SK-N-SH (cell line): ENCODE measurements around the gene OTUB1. TPM values are rescaled to one million over a fixed set of nuclear protein-coding genes. Genes with fewer than 3 reads are reported as not detected.

Source experiments
- CTCF ChIA-PET: fragments of 300-600, 350-600 bp; formaldehyde crosslinking; extraction: SDS; loops from one replicate; lab custom pipeline; 2021; lab: Yijun Ruan, JAX
- POLR2A ChIA-PET: fragments of 350-600 bp; sonication (Branson Sonifier 250); formaldehyde crosslinking; extraction: SDS; loops from one replicate; lab custom pipeline; 2020; ENCODE audit warnings: antibody characterized with exemption, inconsistent platforms; lab: Yijun Ruan, JAX
- DNase-seq: peaks from one replicate; pipeline ENCODE4 v3.0.0; 2012
- H2AFZ ChIP-seq: fragments of 200-600 bp; sonication (generic); 2 replicates; pipeline ENCODE4 v1.8.1; 2016; ENCODE audit warnings: antibody characterized with exemption, mild to moderate bottlenecking, low read depth
- H3F3A ChIP-seq: fragments of 200-600 bp; sonication (generic); replicated peaks from 2 replicates; pipeline ENCODE3; 2016; ENCODE audit warnings: antibody characterized with exemption, mild to moderate bottlenecking; ENCODE audit not compliant: insufficient read depth
- H3K27ac ChIP-seq, 2 experiments: fragments of 200-500 bp in 1 of 2; fragments of 200-600 bp in 1 of 2; sonication (Bioruptor generic) in 1 of 2; sonication (generic), shearing (Covaris generic) in 1 of 2; 2 replicates each; pipeline versions ENCODE4 v1.5.1 to v1.6.1; 2014 to 2016; ENCODE audit warnings: low read depth in 2 of 2, inconsistent platforms in 1 of 2, low read length in 1 of 2, mild to moderate bottlenecking in 1 of 2, mixed read lengths in 1 of 2
- H3K27me3 ChIP-seq: fragments of 200-600 bp; sonication (generic), shearing (Covaris generic); 2 replicates; pipeline ENCODE4 v1.6.1; 2016; ENCODE audit warnings: mixed run types; ENCODE audit not compliant: insufficient read depth
- H3K36me3 ChIP-seq, 2 experiments: fragments of 200-500 bp in 1 of 2; fragments of 200-600 bp in 1 of 2; sonication (Bioruptor generic) in 1 of 2; sonication (generic) in 1 of 2; replicated peaks in 1 of 2; 2 replicates each; pipeline versions ENCODE3 to v1.5.1; 2014 to 2016; ENCODE audit warnings: low read length in 1 of 2, mild to moderate bottlenecking in 1 of 2; ENCODE audit not compliant: insufficient read depth in 2 of 2, control insufficient read depth in 1 of 2
- H3K4me1 ChIP-seq, 2 experiments: fragments of 200-500 bp in 1 of 2; fragments of 200-600 bp in 1 of 2; sonication (Bioruptor generic) in 1 of 2; sonication (generic), shearing (Covaris generic) in 1 of 2; 2 replicates each; pipeline versions ENCODE4 v1.5.1 to v1.6.1; 2014 to 2016; ENCODE audit warnings: low read depth in 1 of 2, low read length in 1 of 2, mixed run types in 1 of 2; ENCODE audit not compliant: insufficient read depth in 2 of 2, control insufficient read depth in 1 of 2
- H3K4me2 ChIP-seq: fragments of 200-600 bp; sonication (generic), shearing (Covaris generic); 2 replicates; pipeline ENCODE4 v1.6.1; 2017; ENCODE audit warnings: mixed run types
- H3K4me3 ChIP-seq, 2 experiments: fragments of 200-500 bp in 1 of 2; fragments of 200-600 bp in 1 of 2; sonication (Bioruptor generic) in 1 of 2; sonication (generic), shearing (Covaris generic) in 1 of 2; 2 replicates each; pipeline versions ENCODE4 v1.5.1 to v1.8.1; 2014 to 2016; ENCODE audit warnings: low read depth in 2 of 2, inconsistent platforms in 1 of 2, low read length in 1 of 2, mild to moderate bottlenecking in 1 of 2, mixed read lengths in 1 of 2, moderate library complexity in 1 of 2
- H3K79me2 ChIP-seq: fragments of 200-600 bp; sonication (generic); 2 replicates; pipeline ENCODE4 v1.8.1; 2017; ENCODE audit warnings: mild to moderate bottlenecking; ENCODE audit not compliant: insufficient read depth
- H3K9ac ChIP-seq: fragments of 200-600 bp; sonication (generic); 2 replicates; pipeline ENCODE4 v1.6.1; 2017; ENCODE audit warnings: mixed run types
- H3K9me2 ChIP-seq: fragments of 200-600 bp; sonication (generic); 2 replicates; pipeline ENCODE4 v1.6.1; 2017; ENCODE audit warnings: mixed run types
- H3K9me3 ChIP-seq: fragments of 200-600 bp; sonication (generic); 2 replicates; pipeline ENCODE4 v1.6.1; 2017; ENCODE audit warnings: mixed run types, mild to moderate bottlenecking, moderate library complexity
- H4K20me1 ChIP-seq: fragments of 200-600 bp; sonication (generic); 2 replicates; pipeline ENCODE4 v1.6.1; 2017; ENCODE audit warnings: mild to moderate bottlenecking, mixed run types; ENCODE audit not compliant: insufficient read depth
- CHD2 ChIP-seq: fragments of 150-350 bp; IDR thresholded peaks from 2 replicates; pipeline ENCODE4 v1.6.1; 2018; ENCODE audit warnings: low read length; ENCODE audit not compliant: partially characterized antibody
- CTCF ChIP-seq: fragments of 200-600 bp; sonication (generic); IDR thresholded peaks from 2 replicates; pipeline ENCODE4 v1.6.1; 2017; ENCODE audit warnings: antibody characterized with exemption, mild to moderate bottlenecking, moderate library complexity
- ELF1 ChIP-seq: IDR thresholded peaks from 2 replicates; pipeline ENCODE4 v1.4.0; 2012
- FOXM1 ChIP-seq: IDR thresholded peaks from 2 replicates; pipeline ENCODE4 v1.4.0; 2012; ENCODE audit warnings: low read depth, mild to moderate bottlenecking
- JUND ChIP-seq: IDR thresholded peaks from 2 replicates; pipeline ENCODE4 v1.4.0; 2012
- MAX ChIP-seq: IDR thresholded peaks from 2 replicates; pipeline ENCODE4 v1.4.0; 2012; ENCODE audit warnings: low read depth
- MXI1 ChIP-seq: IDR thresholded peaks from 2 replicates; pipeline ENCODE4 v1.6.1; 2012; ENCODE audit warnings: mild to moderate bottlenecking, low read depth, low read length, improper control_type of control experiment
- NFIC ChIP-seq: IDR thresholded peaks from 2 replicates; pipeline ENCODE4 v1.4.0; 2012; ENCODE audit warnings: borderline replicate concordance
- PBX3 ChIP-seq: IDR thresholded peaks from 2 replicates; pipeline ENCODE4; 2012
- RAD21 ChIP-seq: IDR thresholded peaks from 2 replicates; pipeline ENCODE4 v1.6.1; 2012; ENCODE audit warnings: mild to moderate bottlenecking, low read length
- RCOR1 ChIP-seq: fragments of 150-350 bp; IDR thresholded peaks from 2 replicates; pipeline ENCODE4 v1.6.1; 2017; ENCODE audit warnings: antibody characterized with exemption, low read length
- RFX5 ChIP-seq: IDR thresholded peaks from 2 replicates; pipeline ENCODE4 v1.6.1; 2012; ENCODE audit warnings: mild to moderate bottlenecking, improper control_type of control experiment, low read length
- RXRA ChIP-seq: IDR thresholded peaks from 2 replicates; pipeline ENCODE4 v1.4.0; 2012; ENCODE audit warnings: low read depth, mild to moderate bottlenecking, borderline replicate concordance
- SIN3A ChIP-seq: IDR thresholded peaks from 2 replicates; pipeline ENCODE4 v1.6.1; 2012; ENCODE audit warnings: low read depth, mild to moderate bottlenecking, low read length, moderate library complexity, borderline replicate concordance
- TAF1 ChIP-seq: IDR thresholded peaks from 2 replicates; pipeline ENCODE4 v1.6.1; 2012; ENCODE audit warnings: low read depth, mild to moderate bottlenecking, low read length, moderate library complexity, borderline replicate concordance
- TEAD4 ChIP-seq: IDR thresholded peaks from 2 replicates; pipeline ENCODE4 v1.4.0; 2012; ENCODE audit warnings: mild to moderate bottlenecking, borderline replicate concordance; ENCODE audit not compliant: insufficient read depth
- USF1 ChIP-seq: IDR thresholded peaks from 2 replicates; pipeline ENCODE4 v1.4.0; 2012; ENCODE audit warnings: low read depth, borderline replicate concordance
- YY1 ChIP-seq: IDR thresholded peaks from 2 replicates; pipeline ENCODE4 v1.4.0; 2012; ENCODE audit warnings: low read depth, mild to moderate bottlenecking
- ZBTB33 ChIP-seq: IDR thresholded peaks from 2 replicates; pipeline ENCODE4 v1.4.0; 2012; ENCODE audit warnings: low read depth, borderline replicate concordance
- WGBS: methylation state at CpG from one replicate; pipeline ENCODE4 v1.1.6; 2017; ENCODE audit warnings: low lambda C conversion rate; 5-methylcytosine and 5-hydroxymethylcytosine counted together
- polyA plus RNA-seq, 3 experiments: library from polyadenylated mRNA; depleted of rRNA; stranded (reverse); fragments of >200 nt; gene quantifications; 2 replicates each; pipeline ENCODE4 v1.2.3, GENCODE V29; 2012

OTUB1 gene
- polyA plus RNA-seq, 1 of the 3 experiments (the other 2 are of a cell fraction) = 183 TPM

DNA sequence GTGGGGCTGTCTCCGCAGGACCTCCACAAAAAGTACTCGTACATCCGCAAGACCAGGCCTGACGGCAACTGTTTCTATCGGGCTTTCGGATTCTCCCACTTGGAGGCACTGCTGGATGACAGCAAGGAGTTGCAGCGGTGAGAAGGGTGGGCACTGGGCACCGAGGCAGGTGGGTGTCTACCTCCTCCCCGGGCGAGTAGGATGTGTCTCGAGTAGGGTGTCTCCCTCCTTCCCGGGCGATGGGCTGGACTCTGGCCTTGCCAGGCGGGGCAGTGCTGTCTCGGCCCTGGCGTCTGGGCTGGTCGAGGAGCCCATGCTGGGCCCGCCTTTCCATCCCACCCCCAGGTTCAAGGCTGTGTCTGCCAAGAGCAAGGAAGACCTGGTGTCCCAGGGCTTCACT lies 10.3 kb downstream of the OTUB1 start (continued):
- TF ChIP-seq CTCF (no peak), RXRA (no peak), TEAD4 (no peak), PBX3 (no peak), ELF1 (no peak), RAD21 (no peak), SIN3A (no peak), MXI1 (no peak)

- no peak overlapping the region for H3K27ac ChIP-seq
- DNase-seq = no peak
- peaks cover 0 to 2% of the 10 kb centered on the region in 2 experiments; a peak in 1 of 4 replicates for H3K4me1 ChIP-seq
- H3K4me2 ChIP-seq = no peak overlapping the region
- peaks cover 20% of the 10 kb centered on the region for H4K20me1 ChIP-seq
- H3K9ac ChIP-seq = no peak overlapping the region
- no peaks in the 10 kb centered on the region for H3K9me2 ChIP-seq
- H3K36me3 ChIP-seq = peaks cover 0 to 43% of the 10 kb centered on the region in 2 experiments
- POLR2A ChIA-PET = interaction anchor here (1.0 kb wide), 1 partner anchor 10 kb away, joined by 4 read pairs; no protein-coding TSS in a partner anchor
- no peaks in the 10 kb centered on the region for H3K9me3 ChIP-seq
- no peaks in the 10 kb centered on the region for H3K27me3 ChIP-seq
- peaks cover 12% of the 10 kb centered on the region; the same call in 1 of the 2 replicates for H3K79me2 ChIP-seq
- 94% methylated on average over 25 of the region's 27 CpGs for WGBS
- no peaks in the 10 kb centered on the region for H3F3A ChIP-seq
- no peak overlapping the region for H3K4me3 ChIP-seq
- TF ChIP-seq ZBTB33 (no peak), RAD21 (no peak), CHD2 (no peak), RXRA (no peak), NFIC (no peak), MAX (no peak), RFX5 (no peak), TAF1 (no peak), TEAD4 (no peak), RCOR1 (no peak), YY1 (no peak), CTCF (no peak), USF1 (no peak), JUND (no peak), FOXM1 (no peak), MXI1 (no peak), SIN3A (no peak)
- no peak overlapping the region for H2AFZ ChIP-seq
- CTCF ChIA-PET = no interaction called here
Observed at GRCh38 chr11:63997104-63997700, 11.0 kb downstream of the OTUB1 start.
